IMR-90 (cell line): ENCODE results near the gene IGFBP3. TPM values are rescaled to one million over a fixed set of nuclear protein-coding genes. Genes with fewer than 3 reads are reported as not detected.

ENCODE experiments used
- ATAC-seq: fragments of 200-7000 bp; cut with Tn5 transposase; 2 replicates; pipeline ENCODE4 v1.9.1; 2020; ENCODE audit warnings: low read depth, mild to moderate bottlenecking, moderate library complexity
- BruUV-seq: library from RNA; stranded (reverse); fragments of 400-500 nt; replicated peaks from 2 replicates; lab custom pipeline; 2021; lab: Mats Ljungman, UMichigan
- CTCF ChIA-PET: fragments of 300-600 bp; formaldehyde crosslinking; extraction: SDS; loops from one replicate; lab custom pipeline; 2021; ENCODE audit warnings: antibody characterized with exemption; lab: Yijun Ruan, JAX
- POLR2A ChIA-PET: fragments of 300-600 bp; sonication (Branson Sonifier 250); formaldehyde crosslinking; loops from one replicate; lab custom pipeline; 2022; ENCODE audit warnings: antibody characterized with exemption; ENCODE audit not compliant: unreplicated experiment; lab: Charles Lee
- DNase-seq: peaks from one replicate; pipeline ENCODE4 v3.0.0; 2013
- H2AFZ ChIP-seq: replicated peaks from 2 replicates; pipeline ENCODE3; 2013; ENCODE audit warnings: low read length, mild to moderate bottlenecking; ENCODE audit not compliant: poor library complexity
- H2AK5ac ChIP-seq: 2 replicates; pipeline ENCODE4 v1.6.1; 2013; ENCODE audit warnings: low read depth, low read length, inconsistent platforms
- H2AK9ac ChIP-seq: replicated peaks from 2 replicates; pipeline ENCODE3; 2013; ENCODE audit warnings: mild to moderate bottlenecking, low read depth, low read length, moderate library complexity; ENCODE audit not compliant: poor library complexity
- H2BK120ac ChIP-seq: 2 replicates; pipeline ENCODE4 v1.6.1; 2013; ENCODE audit warnings: low read depth, low read length, inconsistent platforms
- H2BK15ac ChIP-seq: 3 replicates; pipeline ENCODE4 v1.6.1; 2013; ENCODE audit warnings: low read depth, low read length, inconsistent platforms
- H2BK20ac ChIP-seq: 2 replicates; pipeline ENCODE4 v1.6.1; 2013; ENCODE audit warnings: low read depth, mild to moderate bottlenecking, inconsistent platforms, low read length, moderate library complexity
- H2BK5ac ChIP-seq: 2 replicates; pipeline ENCODE4 v1.6.1; 2013; ENCODE audit warnings: mild to moderate bottlenecking, low read depth, low read length, inconsistent platforms; ENCODE audit not compliant: poor library complexity, severe bottlenecking
- H3K14ac ChIP-seq: replicated peaks from 2 replicates; pipeline ENCODE4 v1.6.1; 2013; ENCODE audit warnings: low read depth, low read length, inconsistent platforms
- H3K18ac ChIP-seq: 2 replicates; pipeline ENCODE4 v1.6.1; 2013; ENCODE audit warnings: low read depth, low read length, control low read depth
- H3K23ac ChIP-seq: 2 replicates; pipeline ENCODE4 v1.6.1; 2013; ENCODE audit warnings: low read depth, low read length, inconsistent platforms
- H3K27ac ChIP-seq: 2 replicates; pipeline ENCODE4 v1.5.1; 2013; ENCODE audit warnings: mild to moderate bottlenecking, control low read depth, low read length; ENCODE audit not compliant: insufficient read depth
- H3K27me3 ChIP-seq: 2 replicates; pipeline ENCODE4 v1.6.1; 2013; ENCODE audit warnings: low read length; ENCODE audit not compliant: control insufficient read depth, insufficient read depth
- H3K36me3 ChIP-seq: 2 replicates; pipeline ENCODE4 v1.6.1; 2013; ENCODE audit warnings: low read length, mixed read lengths; ENCODE audit not compliant: control insufficient read depth, insufficient read depth
- H3K4ac ChIP-seq: 2 replicates; pipeline ENCODE4 v1.6.1; 2013; ENCODE audit warnings: low read depth, low read length, inconsistent platforms
- H3K4me1 ChIP-seq: 2 replicates; pipeline ENCODE4 v1.6.1; 2013; ENCODE audit warnings: low read length, mixed read lengths; ENCODE audit not compliant: control insufficient read depth, insufficient read depth
- H3K4me2 ChIP-seq: 2 replicates; pipeline ENCODE4 v1.6.1; 2013; ENCODE audit warnings: low read depth, mild to moderate bottlenecking, control low read depth, low read length, moderate library complexity
- H3K4me3 ChIP-seq: 2 replicates; pipeline ENCODE4 v1.5.1; 2013; ENCODE audit warnings: low read depth, mild to moderate bottlenecking, control low read depth, low read length, moderate library complexity; ENCODE audit not compliant: insufficient read depth
- H3K56ac ChIP-seq: 2 replicates; pipeline ENCODE4 v1.6.1; 2013; ENCODE audit warnings: low read length, inconsistent platforms; ENCODE audit not compliant: insufficient read depth; ENCODE audit errors: extremely low read depth
- H3K79me1 ChIP-seq, 2 experiments: 2 replicates each; pipeline ENCODE4 v1.6.1; 2013; ENCODE audit warnings: low read length in 2 of 2, inconsistent platforms in 1 of 2, low read depth in 1 of 2
- H3K9ac ChIP-seq: 2 replicates; pipeline ENCODE4 v1.6.1; 2013; ENCODE audit warnings: low read depth, low read length, control low read depth
- H3K9me1 ChIP-seq: 2 replicates; pipeline ENCODE4 v1.6.1; 2013; ENCODE audit warnings: low read length, inconsistent platforms; ENCODE audit not compliant: insufficient read depth
- H3K9me3 ChIP-seq: 2 replicates; pipeline ENCODE4 v1.6.1; 2013; ENCODE audit warnings: low read length; ENCODE audit not compliant: control insufficient read depth, insufficient read depth
- H4K20me1 ChIP-seq: 2 replicates; pipeline ENCODE4 v1.6.1; 2013; ENCODE audit warnings: low read length, inconsistent platforms; ENCODE audit not compliant: insufficient read depth
- H4K5ac ChIP-seq: 2 replicates; pipeline ENCODE4 v1.6.1; 2013; ENCODE audit warnings: mild to moderate bottlenecking, low read depth, low read length, control low read depth
- H4K8ac ChIP-seq, 2 experiments: 2 replicates each; pipeline ENCODE4 v1.6.1; 2013; ENCODE audit warnings: low read depth in 2 of 2, low read length in 2 of 2, control low read depth in 1 of 2, inconsistent platforms in 1 of 2
- H4K91ac ChIP-seq: 2 replicates; pipeline ENCODE4 v1.6.1; 2013; ENCODE audit warnings: low read depth, low read length, inconsistent platforms; ENCODE audit not compliant: insufficient read depth
- BHLHE40 ChIP-seq: fragments of 150-350 bp; IDR thresholded peaks from 2 replicates; pipeline ENCODE4 v1.6.1; 2016; ENCODE audit warnings: mild to moderate bottlenecking, low read depth, low read length
- CEBPB ChIP-seq: IDR thresholded peaks from 2 replicates; pipeline ENCODE4 v1.6.1; 2012; ENCODE audit warnings: low read depth, low read length, improper control_type of control experiment
- CHD1 ChIP-seq: IDR thresholded peaks from 2 replicates; pipeline ENCODE4 v1.6.1; 2012; ENCODE audit warnings: low read depth, low read length, improper control_type of control experiment
- CTCF ChIP-seq: conservative IDR thresholded peaks from 2 replicates; pipeline ENCODE4 v1.5.1; 2012; ENCODE audit warnings: mild to moderate bottlenecking, low read depth, low read length, improper control_type of control experiment
- FOS ChIP-seq: fragments of 150-350 bp; IDR thresholded peaks from 2 replicates; pipeline ENCODE4 v1.6.1; 2016; ENCODE audit warnings: low read depth, low read length
- MAFK ChIP-seq: IDR thresholded peaks from 2 replicates; pipeline ENCODE4 v1.6.1; 2012; ENCODE audit warnings: low read depth, low read length, improper control_type of control experiment
- MAZ ChIP-seq: IDR thresholded peaks from 2 replicates; pipeline ENCODE4 v1.6.1; 2012; ENCODE audit warnings: low read depth, mild to moderate bottlenecking, low read length, improper control_type of control experiment, moderate library complexity, borderline replicate concordance
- MXI1 ChIP-seq: IDR thresholded peaks from 2 replicates; pipeline ENCODE4 v1.6.1; 2012; ENCODE audit warnings: low read depth, mild to moderate bottlenecking, low read length, moderate library complexity, borderline replicate concordance
- NFE2L2 ChIP-seq: fragments of 150-350 bp; IDR thresholded peaks from 2 replicates; pipeline ENCODE4 v1.6.1; 2016; ENCODE audit warnings: low read depth, mild to moderate bottlenecking, low read length
- POLR2A ChIP-seq: IDR thresholded peaks from 2 replicates; pipeline ENCODE4 v1.6.1; 2012; ENCODE audit warnings: mild to moderate bottlenecking, low read depth, low read length
- RAD21 ChIP-seq: IDR thresholded peaks from 2 replicates; pipeline ENCODE4 v1.6.1; 2012; ENCODE audit warnings: low read length, improper control_type of control experiment
- RCOR1 ChIP-seq: IDR thresholded peaks from 2 replicates; pipeline ENCODE4 v1.6.1; 2012; ENCODE audit warnings: mild to moderate bottlenecking, low read length, improper control_type of control experiment; ENCODE audit not compliant: insufficient replicate concordance
- RFX5 ChIP-seq: IDR thresholded peaks from 2 replicates; pipeline ENCODE4 v1.8.0; 2012; ENCODE audit warnings: low read depth, mild to moderate bottlenecking, low read length, moderate library complexity
- SMC3 ChIP-seq: fragments of 150-350 bp; IDR thresholded peaks from 2 replicates; pipeline ENCODE4 v1.6.1; 2016; ENCODE audit warnings: low read depth, mild to moderate bottlenecking, antibody characterized with exemption, low read length, moderate library complexity
- USF2 ChIP-seq: fragments of 150-350 bp; IDR thresholded peaks from 2 replicates; pipeline ENCODE4 v1.6.1; 2017; ENCODE audit warnings: mild to moderate bottlenecking, antibody characterized with exemption, low read length, low read depth
- WGBS, 2 experiments: methylation state at CpG; one replicate each; pipeline versions ENCODE4 v1.1.5 to v1.1.7; 2013; ENCODE audit warnings: missing lambda C conversion rate in 2 of 2; ENCODE audit not compliant: insufficient read length in 1 of 2; ENCODE audit errors: extremely low coverage in 2 of 2; 5-methylcytosine and 5-hydroxymethylcytosine counted together
- dilution Hi-C: fragments of 300-500 bp; cut with HindIII; formaldehyde crosslinking; loops from one replicate; pipeline ENCODE4 v1.14.3; 2018; ENCODE audit warnings: low sequenced_read_pairs; ENCODE audit not compliant: unreplicated experiment
- in situ Hi-C: fragments of 300-500 bp; cut with MboI; formaldehyde crosslinking; loops from 3 replicates; pipeline ENCODE4 v1.14.3; 2019; ENCODE audit warnings: low sequenced_read_pairs, inconsistent platforms, mixed read lengths
- intact Hi-C: fragments of 100-400 bp; cut with micrococcal nuclease; formaldehyde crosslinking; loops from 2 replicates; pipeline ENCODE4 v1.10.0; 2022
- polyA plus RNA-seq, 3 experiments: library from polyadenylated mRNA; depleted of rRNA; stranded (reverse); fragments of >200 nt; gene quantifications; 2 replicates each; pipeline ENCODE4 v1.2.3, GENCODE V29; 2012; ENCODE audit warnings: low replicate concordance in 1 of 3
- total RNA-seq: library from RNA; depleted of rRNA; stranded (reverse); fragments of >200 nt; gene quantifications from 2 replicates; pipeline ENCODE4 v1.2.3, GENCODE V29; 2012
- TF ChIP-seq, protein P1 (sequence below): fragments of 150-350 bp; IDR thresholded peaks from 2 replicates; pipeline ENCODE4 v1.6.1; 2016; ENCODE audit warnings: low read depth, mild to moderate bottlenecking, low read length, moderate library complexity, borderline replicate concordance

The IGFBP3 gene
- total and polyA plus RNA-seq, 2 of the 4 experiments (the other 2 are of a cell fraction): 272 to 601 TPM

DNA sequence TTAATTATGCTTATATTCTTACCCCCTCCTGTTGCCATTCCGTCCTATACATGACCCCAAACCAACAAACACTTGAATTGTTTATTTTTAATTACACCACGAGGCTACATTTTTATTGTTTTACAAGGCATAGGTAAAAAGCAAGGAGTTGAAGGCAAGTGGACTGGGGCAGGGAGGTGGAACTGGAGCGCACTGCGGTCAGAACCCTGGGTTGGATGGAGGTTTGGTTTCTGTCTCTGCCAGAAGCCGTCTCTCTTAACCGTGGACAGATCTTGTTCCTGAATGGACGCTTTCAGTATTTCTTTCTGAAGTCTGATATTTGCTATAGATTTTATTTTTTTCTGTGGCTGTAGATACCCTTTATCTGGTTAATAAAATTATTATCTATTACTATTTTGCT, 19.9 kb upstream of the IGFBP3 start:
- Histone ChIP-seq H2AFZ (no peak overlapping the region), H4K91ac (no peak overlapping the region), H3K27me3 (0 out of 2 replicates have a peak, but pooled peaks cover 2% of the 10 kb centered on the region), H3K4ac (no peak overlapping the region), H3K9me3 (no peaks in the 10 kb centered on the region; the same call in 1 of the 2 replicates), H3K23ac (no peak overlapping the region), H2BK15ac (no peak overlapping the region), H4K5ac (no peak overlapping the region), H4K8ac (no peak overlapping the region), H2BK20ac (no peak overlapping the region), H3K56ac (no peak overlapping the region), H3K18ac (no peak overlapping the region), H3K4me2 (no peak overlapping the region), H3K27ac (no peak overlapping the region), H3K4me3 (no peak overlapping the region), H2AK9ac (no peak overlapping the region), H3K4me1 (no peaks in the 10 kb centered on the region), H3K36me3 (no peaks in the 10 kb centered on the region), H3K9me1 (peaks cover 12% of the 10 kb centered on the region), H2BK120ac (no peak overlapping the region), H2AK5ac (no peak overlapping the region), H4K20me1 (no peaks in the 10 kb centered on the region), H3K9ac (no peak overlapping the region), H3K79me1 (no peaks in the 10 kb centered on the region), H3K14ac (no peak overlapping the region), H2BK5ac (no peak overlapping the region)
- in situ Hi-C loops: no loop called here
- TF ChIP-seq CHD1 (no peak), RAD21 (no peak), NFE2L2 (no peak), SMC3 (no peak), RFX5 (no peak), MAZ (no peak), MAFK (no peak), POLR2A (no peak), RCOR1 (no peak), CTCF (no peak), FOS (no peak), MXI1 (no peak), USF2 (no peak), BHLHE40 (no peak), CEBPB (no peak)
- TF ChIP-seq, protein P1, sequence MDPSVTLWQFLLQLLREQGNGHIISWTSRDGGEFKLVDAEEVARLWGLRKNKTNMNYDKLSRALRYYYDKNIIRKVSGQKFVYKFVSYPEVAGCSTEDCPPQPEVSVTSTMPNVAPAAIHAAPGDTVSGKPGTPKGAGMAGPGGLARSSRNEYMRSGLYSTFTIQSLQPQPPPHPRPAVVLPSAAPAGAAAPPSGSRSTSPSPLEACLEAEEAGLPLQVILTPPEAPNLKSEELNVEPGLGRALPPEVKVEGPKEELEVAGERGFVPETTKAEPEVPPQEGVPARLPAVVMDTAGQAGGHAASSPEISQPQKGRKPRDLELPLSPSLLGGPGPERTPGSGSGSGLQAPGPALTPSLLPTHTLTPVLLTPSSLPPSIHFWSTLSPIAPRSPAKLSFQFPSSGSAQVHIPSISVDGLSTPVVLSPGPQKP: no peak
- no peak for ATAC-seq
- intact Hi-C loops: no loop called here
- dilution Hi-C loops: no loop called here
- no CpG with 5 or more reads among the region's 7 CpGs for WGBS, 2 experiments
- DNase-seq: no peak
- POLR2A ChIA-PET: no interaction called here
- CTCF ChIA-PET: no interaction called here
- BruUV-seq: no TSS peak
